ENCODE data around the gene CHMP4B. TPM values are rescaled to one million over a fixed set of nuclear protein-coding genes. Genes with fewer than 3 reads are reported as not detected.

Gene CHMP4B
- total RNA-seq, 4 donors from 2014 or later = 57.4 to 109 (median 82.7) TPM

DNA sequence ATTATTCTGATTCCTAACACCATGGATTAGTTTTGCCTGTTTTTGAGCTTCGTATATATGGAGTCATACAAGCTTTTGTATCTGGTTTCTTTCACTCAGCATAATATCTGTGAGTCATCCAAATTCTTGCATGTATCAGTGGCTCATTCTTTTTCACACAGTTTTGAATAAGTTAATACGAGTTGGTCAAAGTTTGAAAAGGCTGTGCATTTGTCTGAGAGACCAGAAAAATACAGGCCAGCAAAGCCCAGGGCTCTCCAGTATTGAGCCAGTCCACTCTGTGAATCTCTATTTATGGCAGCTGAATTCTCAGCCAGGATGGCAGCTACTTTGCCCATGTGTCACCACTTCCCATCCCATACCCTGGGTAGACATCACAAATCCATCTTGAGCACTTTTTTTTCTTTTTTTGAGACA, 7.2 kb upstream of the CHMP4B start:
- Histone ChIP-seq H3K9me3 (no peaks in the 10 kb centered on the region), H3K4me1 (peaks cover 0 to 4% of the 10 kb centered on the region in 2 donors), H3K4me3 (no peak overlapping the region), H3K36me3 (no peaks in the 10 kb centered on the region), H3K27ac (peak overlapping the region in 2 of 4 donors; percentile 20 to 60), H3K27me3 (no peaks in the 10 kb centered on the region)
- TF ChIP-seq, protein P1, sequence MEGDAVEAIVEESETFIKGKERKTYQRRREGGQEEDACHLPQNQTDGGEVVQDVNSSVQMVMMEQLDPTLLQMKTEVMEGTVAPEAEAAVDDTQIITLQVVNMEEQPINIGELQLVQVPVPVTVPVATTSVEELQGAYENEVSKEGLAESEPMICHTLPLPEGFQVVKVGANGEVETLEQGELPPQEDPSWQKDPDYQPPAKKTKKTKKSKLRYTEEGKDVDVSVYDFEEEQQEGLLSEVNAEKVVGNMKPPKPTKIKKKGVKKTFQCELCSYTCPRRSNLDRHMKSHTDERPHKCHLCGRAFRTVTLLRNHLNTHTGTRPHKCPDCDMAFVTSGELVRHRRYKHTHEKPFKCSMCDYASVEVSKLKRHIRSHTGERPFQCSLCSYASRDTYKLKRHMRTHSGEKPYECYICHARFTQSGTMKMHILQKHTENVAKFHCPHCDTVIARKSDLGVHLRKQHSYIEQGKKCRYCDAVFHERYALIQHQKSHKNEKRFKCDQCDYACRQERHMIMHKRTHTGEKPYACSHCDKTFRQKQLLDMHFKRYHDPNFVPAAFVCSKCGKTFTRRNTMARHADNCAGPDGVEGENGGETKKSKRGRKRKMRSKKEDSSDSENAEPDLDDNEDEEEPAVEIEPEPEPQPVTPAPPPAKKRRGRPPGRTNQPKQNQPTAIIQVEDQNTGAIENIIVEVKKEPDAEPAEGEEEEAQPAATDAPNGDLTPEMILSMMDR (IDR thresholded peaks at IDR 0.05 in 4 of 5, conservative IDR thresholded peaks at IDR 0.05 in 1 of 5) = no peak
- TF ChIP-seq POLR2A (IDR thresholded peaks at IDR 0.05) = no peak
- ATAC-seq (peak; percentile 80 to 91), DNase-seq (no peak)
- intact Hi-C loops (cut with DNase I; ENCODE audit: low total_unique reads) (no loop called here), in situ Hi-C loops (cut with MboI; ENCODE audit: low sequenced_read_pairs in 4 of 4) (no loop called here)

DNA sequence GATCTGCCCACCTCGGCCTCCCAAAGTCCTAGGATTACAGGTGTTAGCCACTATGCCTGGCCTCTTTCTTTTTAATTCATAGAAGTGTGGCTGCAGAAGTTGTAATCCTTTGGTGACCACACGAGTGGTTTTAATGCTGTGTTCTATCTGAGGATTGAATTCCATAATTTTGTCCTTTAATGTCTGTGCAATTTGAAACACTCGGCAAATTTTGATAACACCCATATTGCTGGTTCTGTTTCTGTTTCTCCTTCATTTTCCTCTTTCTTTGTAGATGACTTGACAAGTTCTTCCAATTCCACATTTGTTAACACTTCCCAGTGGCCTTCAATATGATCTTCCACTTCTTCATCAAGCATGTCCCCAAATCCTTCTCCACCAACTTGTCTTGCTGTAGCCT, 2.8 kb upstream of the CHMP4B start:
- no peak overlapping the region for H3K4me3 ChIP-seq
- no peak overlapping the region for H3K27ac ChIP-seq
- peaks cover 13 to 20% of the 10 kb centered on the region in 2 donors for H3K4me1 ChIP-seq
- ATAC-seq (no peak), DNase-seq (no peak)
- H3K27me3 ChIP-seq = no peaks in the 10 kb centered on the region
- H3K36me3 ChIP-seq = no peaks in the 10 kb centered on the region
- intact Hi-C loops (cut with DNase I; ENCODE audit: low total_unique reads) (no loop called here), in situ Hi-C loops (cut with MboI; ENCODE audit: low sequenced_read_pairs in 4 of 4) (no loop called here)
- TF ChIP-seq, protein P1 (IDR thresholded peaks at IDR 0.05 in 4 of 5, conservative IDR thresholded peaks at IDR 0.05 in 1 of 5) = no peak
- TF ChIP-seq POLR2A (IDR thresholded peaks at IDR 0.05) = no peak
- H3K9me3 ChIP-seq = no peaks in the 10 kb centered on the region

DNA sequence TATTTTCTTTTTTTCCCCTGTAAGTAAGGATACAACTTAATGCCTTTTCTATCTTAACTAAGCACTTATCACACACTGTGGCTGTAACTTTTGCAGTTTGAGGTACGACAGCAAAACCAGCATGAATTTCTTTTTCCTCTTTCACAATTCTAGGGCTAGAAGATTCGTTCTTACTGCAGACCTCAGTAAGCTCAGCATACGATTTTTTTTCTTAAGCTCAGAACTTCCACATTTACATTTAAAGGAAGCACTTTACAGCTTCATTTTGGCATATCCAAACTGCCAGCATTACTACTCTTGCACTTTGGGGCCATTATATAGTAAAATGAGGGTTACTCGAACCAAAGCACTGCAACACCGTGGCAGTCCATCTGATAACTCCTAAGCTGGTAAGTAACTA, 889 bp upstream of the CHMP4B start:
- Histone ChIP-seq H3K27ac (no peak overlapping the region), H3K4me3 (no peak overlapping the region), H3K4me1 (peaks cover 30 to 31% of the 10 kb centered on the region in 2 donors), H3K36me3 (no peaks in the 10 kb centered on the region), H3K27me3 (no peaks in the 10 kb centered on the region), H3K9me3 (no peaks in the 10 kb centered on the region)
- intact Hi-C loops (cut with DNase I; ENCODE audit: low total_unique reads) = loop anchor here (2.0 to 10.0 kb wide), 5 partner anchors 77 to 1453 kb away; partner anchors contain the start of genes ASXL1, EIF2S2, NECAB3 and TRPC4AP
- TF ChIP-seq, protein P1 (IDR thresholded peaks at IDR 0.05 in 4 of 5, conservative IDR thresholded peaks at IDR 0.05 in 1 of 5) = no peak
- DNase-seq (no peak), ATAC-seq (no peak)
- in situ Hi-C loops (cut with MboI; ENCODE audit: low sequenced_read_pairs in 4 of 4) = no loop called here

DNA sequence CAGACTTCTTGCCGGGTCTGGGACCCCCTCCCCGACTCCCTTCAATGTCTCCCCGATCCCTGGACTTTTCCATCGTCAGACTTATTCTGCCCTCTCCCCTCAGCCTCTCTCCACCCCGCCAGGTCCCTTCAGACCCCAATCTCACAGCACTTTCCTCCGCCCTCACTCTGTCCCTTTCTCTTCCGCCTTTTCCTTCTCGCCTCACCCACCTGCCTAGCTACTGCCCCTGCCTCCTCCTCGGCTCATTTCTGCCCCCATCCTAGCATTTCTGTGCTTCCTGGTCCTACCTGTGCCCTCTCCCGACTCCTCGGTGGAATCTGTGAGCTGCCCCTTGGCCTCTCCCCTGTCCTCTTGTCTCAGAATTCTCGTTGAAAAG, 616 bp downstream of the CHMP4B start:
- Histone ChIP-seq H3K4me1 (peaks cover 38% of the 10 kb centered on the region in 2 donors), H3K9me3 (no peaks in the 10 kb centered on the region), H3K4me3 (peak overlapping the region; percentile 85 to 98 (median 96)), H3K27me3 (no peaks in the 10 kb centered on the region), H3K27ac (peak overlapping the region; percentile 86 to 100 (median 98)), H3K36me3 (no peaks in the 10 kb centered on the region)
- in situ Hi-C loops (cut with MboI; ENCODE audit: low sequenced_read_pairs in 4 of 4) (no loop called here), intact Hi-C loops (cut with DNase I; ENCODE audit: low total_unique reads) (loop anchor here (1.0 to 10.0 kb wide), 7 partner anchors 17 to 1454 kb away; partner anchors contain the start of genes ASXL1, EIF2S2, NECAB3 and RALY)
- ATAC-seq = peak; percentile 2 to 9
- DNase-seq = no peak
- TF ChIP-seq, protein P1 (IDR thresholded peaks at IDR 0.05 in 4 of 5, conservative IDR thresholded peaks at IDR 0.05 in 1 of 5) = no peak
- no peak for TF ChIP-seq POLR2A (IDR thresholded peaks at IDR 0.05)
